Upper lobe of left lung (tissue), 6 donors: ENCODE data around the gene METTL2A. TPM values are rescaled to one million over a fixed set of nuclear protein-coding genes. Genes with fewer than 3 reads are reported as not detected.
"Not testable (repeated sequence)": the region's sequence is repeated elsewhere in the genome, so short reads cannot be mapped to it uniquely, and the experiment has no call there.

Experiments
- ATAC-seq, 2 donors: fragments of 200-7000 bp; cut with Tn5 transposase; one replicate each; pipeline ENCODE4 v1.9.1; 2022; ENCODE audit warnings: mild to moderate bottlenecking in 2 of 2, moderate library complexity in 2 of 2; ENCODE audit not compliant: low FRiP score in 2 of 2
- DNase-seq, 2 donors: peaks; one replicate each; pipeline ENCODE4 v3.0.0-alpha.2; 2019 to 2020
- H3K27ac ChIP-seq, 4 donors: fragments of 200-600 bp; sonication (generic); one replicate each; pipeline ENCODE4 v1.5.1; 2016 to 2019
- H3K27me3 ChIP-seq, 4 donors: fragments of 200-600 bp; sonication (generic); one replicate each; pipeline ENCODE4 v1.5.1; 2017 to 2019
- H3K36me3 ChIP-seq, 4 donors: fragments of 200-600 bp; sonication (generic); one replicate each; pipeline ENCODE4 v1.5.1; 2016 to 2019
- H3K4me1 ChIP-seq, 4 donors: fragments of 200-600 bp; sonication (generic); one replicate each; pipeline ENCODE4 v1.5.1; 2018 to 2019
- H3K4me3 ChIP-seq, 4 donors: fragments of 200-600 bp; sonication (generic); one replicate each; pipeline ENCODE4 v1.5.1; 2017 to 2019; ENCODE audit warnings: mild to moderate bottlenecking in 2 of 4, moderate library complexity in 1 of 4
- H3K9me3 ChIP-seq, 4 donors: fragments of 200-600 bp; sonication (generic); one replicate each; pipeline ENCODE4 v1.5.1; 2018 to 2019
- CTCF ChIP-seq, 6 experiments: fragments of 450-650 bp in 4 of 6; fragments of 200-600 bp in 2 of 6; sonication (generic) in 2 of 6; IDR thresholded peaks; one replicate each; pipeline ENCODE4 v1.5.1; 2016 to 2019; ENCODE audit warnings: antibody characterized with exemption in 6 of 6
- EP300 ChIP-seq, 4 donors: sonication (generic); formaldehyde crosslinking; IDR thresholded peaks; one replicate each; pipeline ENCODE4 v1.5.1; 2017; ENCODE audit warnings: antibody characterized with exemption in 4 of 4, control low read depth in 2 of 4
- POLR2A ChIP-seq, 4 donors: fragments of 450-650 bp; IDR thresholded peaks; one replicate each; pipeline ENCODE4 v1.5.1; 2016 to 2017; ENCODE audit warnings: antibody characterized with exemption in 4 of 4, mild to moderate bottlenecking in 2 of 4
- POLR2AphosphoS5 ChIP-seq, 2 donors: sonication (generic); formaldehyde crosslinking; IDR thresholded peaks; one replicate each; pipeline ENCODE4 v1.5.1; 2017; ENCODE audit warnings: antibody characterized with exemption in 2 of 2
- WGBS, 2 donors: methylation state at CpG; one replicate each; pipeline ENCODE4 v1.1.5; 2017 to 2018; 5-methylcytosine and 5-hydroxymethylcytosine counted together
- total RNA-seq, 6 donors: library from RNA; depleted of rRNA in 4 of 6; stranded (reverse); fragments of >200 nt in 4 of 6; gene quantifications; one replicate each; pipeline versions ENCODE4 v1.1.0 to v1.2.1, GENCODE V29; 2016 to 2021
- donor health status: DM: no; HTN: no; CAD: no; lungs with moderate emphysema.
- donor health status: DM: no; HTN: yes; CAD: no; lungs with severe emphysema.

The METTL2A gene
- total RNA-seq, 6 donors from 2014 or later: 7.3 to 20.2 (median 15.4) TPM

GRCh38 chr17:62444063-62444462 is 20.4 kb downstream of the METTL2A start:
- 97 to 100% methylated on average over 4 of the region's 4 CpGs for WGBS, 2 donors
- H3K4me1 ChIP-seq: no peaks in the 10 kb centered on the region
- DNase-seq (no peak), ATAC-seq (no peak)
- H3K36me3 ChIP-seq: peaks cover 8 to 86% (median 61%) of the 10 kb centered on the region in 4 donors
- H3K9me3 ChIP-seq: no peaks in the 10 kb centered on the region
- H3K27ac ChIP-seq: no peak overlapping the region
- H3K4me3 ChIP-seq: no peak overlapping the region
- no peaks in the 10 kb centered on the region for H3K27me3 ChIP-seq
- no peak for TF ChIP-seq CTCF (IDR thresholded peaks at IDR 0.05)
- TF ChIP-seq EP300 (IDR thresholded peaks at IDR 0.05): no peak
- no peak for TF ChIP-seq POLR2A (IDR thresholded peaks at IDR 0.05)
- no peak for TF ChIP-seq POLR2AphosphoS5 (IDR thresholded peaks at IDR 0.05)

GRCh38 chr17:62445791-62446190 is 22.1 kb downstream of the METTL2A start:
- H3K27me3 ChIP-seq, H3K4me1 ChIP-seq, H3K9me3 ChIP-seq, H3K27ac ChIP-seq, ATAC-seq, H3K4me3 ChIP-seq, DNase-seq: not testable (repeated sequence)
- 88 to 91% methylated on average over 4 of the region's 4 CpGs for WGBS, 2 donors
- H3K36me3 ChIP-seq: peaks cover 4 to 84% (median 62%) of the 10 kb centered on the region in 4 donors

GRCh38 chr17:62452195-62452594 is 28.5 kb downstream of the METTL2A start:
- ATAC-seq, H3K27me3 ChIP-seq, H3K9me3 ChIP-seq, H3K4me1 ChIP-seq, DNase-seq, H3K4me3 ChIP-seq, H3K27ac ChIP-seq: not testable (repeated sequence)
- 92% methylated on average over 4 of the region's 4 CpGs for WGBS, 2 donors
- peaks cover 2 to 24% (median 21%) of the 10 kb centered on the region in 4 donors for H3K36me3 ChIP-seq

GRCh38 chr17:62453041-62453440 is 29.3 kb downstream of the METTL2A start:
- not testable (repeated sequence) for H3K27me3 ChIP-seq
- 79 to 91% methylated on average over 5 of the region's 5 CpGs for WGBS, 2 donors

GRCh38 chr17:62453656-62454055 is 30.0 kb downstream of the METTL2A start:
- 82 to 87% methylated on average over 4 of the region's 4 CpGs for WGBS, 2 donors
- not testable (repeated sequence) for H3K27ac ChIP-seq, DNase-seq, H3K9me3 ChIP-seq, H3K4me3 ChIP-seq, H3K4me1 ChIP-seq, ATAC-seq, H3K27me3 ChIP-seq
- H3K36me3 ChIP-seq: peaks cover 0 to 11% (median 6%) of the 10 kb centered on the region in 4 donors

More at GRCh38 chr17:62453041-62453440, 29.3 kb downstream of the METTL2A start:
- peaks cover 0 to 17% (median 12%) of the 10 kb centered on the region in 4 donors for H3K36me3 ChIP-seq
- not testable (repeated sequence) for H3K4me1 ChIP-seq, H3K9me3 ChIP-seq, H3K27ac ChIP-seq, DNase-seq, ATAC-seq, H3K4me3 ChIP-seq

- not testable (repeated sequence) for H3K36me3 ChIP-seq, H3K4me3 ChIP-seq, DNase-seq, H3K4me1 ChIP-seq, ATAC-seq, H3K27ac ChIP-seq, H3K9me3 ChIP-seq, H3K27me3 ChIP-seq
- 83 to 85% methylated on average over 3 of the region's 3 CpGs for WGBS, 2 donors
These were observed 30.4 kb downstream of the METTL2A start for GRCh38 chr17:62454111-62454510.

GRCh38 chr17:62456016-62456415 is 32.3 kb downstream of the METTL2A start:
- H3K4me3 ChIP-seq: no peak overlapping the region
- no peaks in the 10 kb centered on the region for H3K4me1 ChIP-seq
- no peak for DNase-seq
- TF ChIP-seq CTCF (IDR thresholded peaks at IDR 0.05) (no peak), POLR2A (IDR thresholded peaks at IDR 0.05) (no peak), EP300 (IDR thresholded peaks at IDR 0.05) (no peak), POLR2AphosphoS5 (IDR thresholded peaks at IDR 0.05) (no peak)
- no peaks in the 10 kb centered on the region for H3K9me3 ChIP-seq
- ATAC-seq: no peak
- H3K36me3 ChIP-seq: no peaks in the 10 kb centered on the region
- no peak overlapping the region for H3K27ac ChIP-seq
- WGBS, 2 donors: 90 to 92% methylated on average over 6 to 7 of the region's 7 CpGs
- no peaks in the 10 kb centered on the region for H3K27me3 ChIP-seq

- H3K27me3 ChIP-seq, H3K4me1 ChIP-seq, H3K36me3 ChIP-seq, ATAC-seq, DNase-seq, H3K27ac ChIP-seq, H3K9me3 ChIP-seq, H3K4me3 ChIP-seq: not testable (repeated sequence)
- 70 to 83% methylated on average over 10 of the region's 10 CpGs for WGBS, 2 donors
These were observed 34.8 kb downstream of the METTL2A start for GRCh38 chr17:62458483-62458882.

GRCh38 chr17:62464422-62464821 is 40.7 kb downstream of the METTL2A start:
- DNase-seq, H3K27ac ChIP-seq, ATAC-seq, H3K4me1 ChIP-seq, H3K4me3 ChIP-seq, H3K36me3 ChIP-seq, H3K9me3 ChIP-seq, H3K27me3 ChIP-seq: not testable (repeated sequence)
- 70 to 85% methylated on average over 3 of the region's 3 CpGs for WGBS, 2 donors

- H3K4me3 ChIP-seq, H3K4me1 ChIP-seq, DNase-seq, H3K27ac ChIP-seq, ATAC-seq, H3K27me3 ChIP-seq, H3K36me3 ChIP-seq, H3K9me3 ChIP-seq: not testable (repeated sequence)
- WGBS, 2 donors: 96 to 97% methylated on average over 7 of the region's 7 CpGs
These were observed 41.6 kb downstream of the METTL2A start for GRCh38 chr17:62465271-62465670.
